ENCODE measurements around the gene MCM9.
"Not testable (repeated sequence)": the region's sequence is repeated elsewhere in the genome, so short reads cannot be mapped to it uniquely, and the experiment has no call there.

The MCM9 gene

DNA sequence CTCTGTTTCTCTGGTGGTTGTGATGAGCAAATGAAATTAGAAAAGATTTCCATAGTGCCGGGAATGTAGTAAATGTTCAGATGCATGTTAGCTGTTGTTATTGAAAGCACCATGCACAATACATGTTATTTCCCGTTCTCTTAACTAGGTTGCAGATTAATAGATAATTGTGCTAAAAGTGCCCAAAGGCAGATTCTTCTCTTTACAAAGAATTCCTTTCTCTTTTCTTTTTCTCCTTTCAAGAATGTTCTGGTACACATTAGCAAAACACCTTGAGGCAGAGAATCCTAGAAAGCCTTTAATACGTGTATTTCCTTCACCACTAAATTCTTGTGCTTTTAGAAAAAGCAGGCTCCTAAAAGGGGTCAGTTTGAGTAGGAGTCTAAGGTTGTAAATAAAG, 162.1 kb downstream of the MCM9 start:
- intact Hi-C loops (cut with DNase I; ENCODE audit: low total_unique reads), result no loop called here
- no peak for TF ChIP-seq CTCF (IDR thresholded peaks at IDR 0.05)
- Histone ChIP-seq H3K4me3 (no peak overlapping the region), H3K27ac (no peak overlapping the region), H3K27me3 (no peaks in the 10 kb centered on the region), H3K4me1 (peaks cover 0 to 4% (median 2%) of the 10 kb centered on the region in 4 donors), H3K9me3 (no peaks in the 10 kb centered on the region), H3K36me3 (no peaks in the 10 kb centered on the region)
- DNase-seq, result no peak

DNA sequence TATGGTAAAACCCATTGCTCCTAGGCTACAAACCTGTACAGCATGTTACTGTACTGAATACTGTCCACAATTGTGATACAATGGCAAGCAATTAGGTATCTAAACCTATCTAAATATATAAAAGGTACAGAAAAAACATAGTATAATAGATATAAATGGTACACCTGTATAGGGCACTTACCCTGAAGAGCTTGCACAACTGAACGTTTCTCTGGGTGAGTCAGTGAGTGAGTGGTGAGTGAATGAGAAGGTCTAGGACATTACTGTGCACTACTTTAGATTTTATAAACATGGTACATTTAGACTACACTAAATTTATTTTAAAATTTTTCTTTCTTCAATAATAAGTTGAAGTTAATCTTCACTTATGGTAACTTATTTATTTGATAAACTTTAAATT, 163.7 kb downstream of the MCM9 start:
- intact Hi-C loops (cut with DNase I; ENCODE audit: low total_unique reads), result no loop called here
- no peak overlapping the region for H3K27ac ChIP-seq
- no peaks in the 10 kb centered on the region for H3K36me3 ChIP-seq
- H3K9me3 ChIP-seq, result no peaks in the 10 kb centered on the region
- H3K4me1 ChIP-seq, result peaks cover 0 to 2% (median 0%) of the 10 kb centered on the region in 4 donors
- TF ChIP-seq CTCF (IDR thresholded peaks at IDR 0.05), result no peak
- no peak for DNase-seq
- H3K27me3 ChIP-seq, result no peaks in the 10 kb centered on the region
- no peak overlapping the region for H3K4me3 ChIP-seq

- Histone ChIP-seq H3K9me3 (no peaks in the 10 kb centered on the region), H3K4me3 (no peak overlapping the region), H3K4me1 (no peaks in the 10 kb centered on the region), H3K27ac (no peak overlapping the region), H3K36me3 (no peaks in the 10 kb centered on the region), H3K27me3 (no peaks in the 10 kb centered on the region)
- intact Hi-C loops (cut with DNase I; ENCODE audit: low total_unique reads), result no loop called here
- no peak for TF ChIP-seq CTCF (IDR thresholded peaks at IDR 0.05)
- DNase-seq, result no peak
Observed at GRCh38 chr6:118770835-118771234, 164.1 kb downstream of the MCM9 start.

DNA sequence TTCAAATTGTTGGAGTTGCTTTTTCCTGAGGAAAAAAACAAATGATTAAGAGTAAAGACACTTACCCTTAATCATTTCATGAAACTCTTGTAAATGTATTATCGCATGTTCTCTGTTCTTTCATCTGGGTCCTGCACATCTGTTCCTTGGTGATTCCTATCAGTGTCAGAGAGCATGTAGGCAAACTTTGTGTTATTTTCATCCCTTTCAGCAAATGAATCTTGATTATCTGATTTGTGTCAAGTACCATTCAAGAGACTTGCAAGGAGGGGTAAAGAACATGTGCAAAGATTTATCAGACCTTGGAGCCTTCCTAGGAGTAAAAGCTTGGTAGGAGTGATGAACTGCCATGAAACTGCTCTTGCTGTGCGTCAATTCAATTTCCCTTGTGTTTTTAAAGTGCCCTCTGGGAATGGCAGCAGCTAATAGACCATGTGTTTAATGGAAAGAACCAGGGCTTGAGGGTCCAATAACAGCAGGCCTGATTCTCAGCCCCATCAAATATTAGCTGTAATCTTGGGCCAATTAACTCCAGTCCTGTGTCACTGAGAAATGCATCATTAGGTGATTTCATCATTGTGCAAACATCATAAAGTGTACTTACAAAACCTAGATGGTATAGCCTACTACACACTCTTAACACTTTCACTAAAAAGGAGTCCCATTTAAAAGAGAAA, 164.7 kb downstream of the MCM9 start:
- Histone ChIP-seq H3K9me3 (no peaks in the 10 kb centered on the region), H3K36me3 (no peaks in the 10 kb centered on the region), H3K4me3 (no peak overlapping the region), H3K4me1 (no peaks in the 10 kb centered on the region), H3K27ac (no peak overlapping the region), H3K27me3 (no peaks in the 10 kb centered on the region)
- intact Hi-C loops (cut with DNase I; ENCODE audit: low total_unique reads), result no loop called here
- no peak for TF ChIP-seq CTCF (IDR thresholded peaks at IDR 0.05)
- DNase-seq, result no peak

DNA sequence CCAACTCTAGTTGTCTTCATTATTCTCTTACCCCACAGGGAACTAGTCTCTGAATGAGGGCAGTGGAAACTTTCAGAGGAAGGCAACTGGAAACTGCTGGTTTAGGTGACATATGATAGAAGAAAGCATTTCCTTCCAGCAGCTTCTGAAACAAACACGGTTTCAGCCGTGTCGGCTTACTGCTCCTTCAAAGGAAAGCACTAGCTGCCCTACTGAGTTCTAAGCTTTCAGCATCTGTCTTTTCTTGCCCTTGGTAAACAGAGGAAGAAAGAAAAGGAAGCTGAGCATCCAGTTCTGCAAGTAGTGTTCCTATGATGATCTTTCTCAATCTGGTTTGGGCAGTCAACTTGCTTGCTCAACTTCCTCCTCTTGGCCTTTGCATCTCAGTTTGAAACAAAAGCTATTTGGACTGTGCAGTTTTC, 166.0 kb downstream of the MCM9 start:
- no peak for TF ChIP-seq CTCF (IDR thresholded peaks at IDR 0.05)
- no peak overlapping the region for H3K27ac ChIP-seq
- DNase-seq, result no peak

GRCh38 chr6:118768441-118768840, 166.5 kb downstream of the MCM9 start:
- no peak for TF ChIP-seq CTCF (IDR thresholded peaks at IDR 0.05)
- Histone ChIP-seq H3K9me3 (no peaks in the 10 kb centered on the region), H3K4me3 (no peak overlapping the region), H3K4me1 (no peaks in the 10 kb centered on the region), H3K36me3 (no peaks in the 10 kb centered on the region), H3K27ac (no peak overlapping the region), H3K27me3 (no peaks in the 10 kb centered on the region)
- no peak for DNase-seq
- intact Hi-C loops (cut with DNase I; ENCODE audit: low total_unique reads), result no loop called here

More for the DNA sequence above, 166.0 kb downstream of the MCM9 start:
- Histone ChIP-seq H3K4me3 (no peak overlapping the region), H3K4me1 (no peaks in the 10 kb centered on the region), H3K9me3 (no peaks in the 10 kb centered on the region), H3K27me3 (no peaks in the 10 kb centered on the region), H3K36me3 (no peaks in the 10 kb centered on the region)
- intact Hi-C loops (cut with DNase I; ENCODE audit: low total_unique reads), result no loop called here

DNA sequence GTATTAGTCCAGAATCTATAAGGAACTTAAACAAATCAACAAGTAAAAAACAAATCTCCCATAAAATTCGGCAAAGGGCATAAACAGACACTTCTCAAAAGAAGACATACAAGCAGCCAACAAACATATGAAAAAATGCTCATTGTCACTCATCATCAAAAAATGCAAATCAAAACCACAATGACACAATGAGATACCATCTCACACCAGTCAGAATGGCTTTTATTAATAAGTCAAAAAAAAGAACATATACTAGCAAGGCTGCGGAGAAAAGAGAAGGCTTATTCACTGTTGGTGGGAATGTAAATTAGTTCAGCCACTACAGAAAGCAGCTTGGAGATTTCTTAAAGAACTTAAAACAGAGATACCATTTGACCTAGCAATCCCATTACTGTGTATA, 169.6 kb downstream of the MCM9 start:
- H3K27ac ChIP-seq; intact Hi-C loops (cut with DNase I; ENCODE audit: low total_unique reads); H3K4me3 ChIP-seq; DNase-seq; H3K4me1 ChIP-seq; H3K9me3 ChIP-seq; H3K36me3 ChIP-seq; H3K27me3 ChIP-seq: not testable (repeated sequence)
